ENCODE data around the gene HOXA13.

Gene HOXA13

GRCh38 chr7:27199849-27200760, at the start of gene HOXA13:
Gene HOXA13 (minus strand): TSS chr7:27200091. CDS start chr7:27200077, 14 bp downstream.
- Mint-ChIP-seq H3K9me3 (no peaks in the 10 kb centered on the region), H3K36me3 (peaks cover 2% of the 10 kb centered on the region), H3K27ac (peak within 1 kb of the TSS; percentile 74), H3K4me1 (peaks cover 21% of the 10 kb centered on the region), H3K4me3 (peak within 1 kb of the TSS; percentile 64), H3K27me3 (peaks cover 88% of the 10 kb centered on the region)
- no peak for DNase-seq
- CTCF ChIA-PET: no interaction called here

DNA sequence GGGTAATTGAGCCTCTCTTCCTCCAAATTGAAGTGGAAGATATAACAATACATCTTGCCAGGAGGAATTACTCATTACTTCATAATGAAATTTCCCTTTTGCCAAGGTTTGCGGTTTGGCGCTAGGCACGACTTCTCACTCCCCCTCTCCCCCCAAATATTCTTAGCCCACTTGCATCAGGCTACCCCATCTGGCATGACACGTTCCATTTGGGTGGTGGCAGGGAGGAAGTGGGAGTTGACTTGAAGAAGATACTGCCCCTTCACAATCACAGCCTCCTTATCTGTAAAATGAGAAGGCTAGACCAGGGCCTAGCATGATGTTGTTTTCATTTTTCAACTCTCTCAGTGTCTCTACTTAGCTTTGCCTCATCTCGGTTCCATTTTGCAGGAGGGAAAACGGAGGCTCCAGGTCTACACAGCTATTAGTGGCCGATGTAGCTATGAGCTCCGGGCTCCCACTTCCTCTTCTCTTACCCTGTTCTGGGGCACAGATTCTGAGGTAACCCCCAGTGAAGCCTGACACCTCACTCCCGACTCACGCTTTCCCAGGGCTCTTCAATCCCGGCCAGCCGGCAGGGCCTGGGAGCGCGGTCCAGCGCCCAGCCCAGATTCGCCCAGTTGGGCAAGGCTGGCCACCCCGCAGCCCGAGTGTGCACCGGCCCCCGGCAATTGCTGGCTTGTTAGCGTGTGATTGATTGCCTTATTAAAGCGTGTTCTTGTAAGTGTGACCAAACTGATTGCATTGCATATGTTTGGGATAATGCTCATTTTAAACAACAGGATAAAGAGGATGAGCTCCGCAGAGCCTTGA, 49.2 kb upstream of the HOXA13 start:
- Mint-ChIP-seq H3K9me3 (no peaks in the 10 kb centered on the region), H3K4me3 (no peak overlapping the region), H3K36me3 (peaks cover 4% of the 10 kb centered on the region), H3K27ac (no peak overlapping the region), H3K4me1 (peaks cover 2% of the 10 kb centered on the region), H3K27me3 (peaks cover 100% of the 10 kb centered on the region)
- no peak for DNase-seq
- CTCF ChIA-PET: no interaction called here

- Mint-ChIP-seq H3K4me3 (no peak overlapping the region), H3K4me1 (peaks cover 2% of the 10 kb centered on the region), H3K27ac (no peak overlapping the region), H3K9me3 (no peaks in the 10 kb centered on the region), H3K36me3 (peaks cover 4% of the 10 kb centered on the region), H3K27me3 (peaks cover 100% of the 10 kb centered on the region)
- CTCF ChIA-PET: no interaction called here
- no peak for DNase-seq
Observed at GRCh38 chr7:27248427-27248806, 48.5 kb upstream of the HOXA13 start.

DNA sequence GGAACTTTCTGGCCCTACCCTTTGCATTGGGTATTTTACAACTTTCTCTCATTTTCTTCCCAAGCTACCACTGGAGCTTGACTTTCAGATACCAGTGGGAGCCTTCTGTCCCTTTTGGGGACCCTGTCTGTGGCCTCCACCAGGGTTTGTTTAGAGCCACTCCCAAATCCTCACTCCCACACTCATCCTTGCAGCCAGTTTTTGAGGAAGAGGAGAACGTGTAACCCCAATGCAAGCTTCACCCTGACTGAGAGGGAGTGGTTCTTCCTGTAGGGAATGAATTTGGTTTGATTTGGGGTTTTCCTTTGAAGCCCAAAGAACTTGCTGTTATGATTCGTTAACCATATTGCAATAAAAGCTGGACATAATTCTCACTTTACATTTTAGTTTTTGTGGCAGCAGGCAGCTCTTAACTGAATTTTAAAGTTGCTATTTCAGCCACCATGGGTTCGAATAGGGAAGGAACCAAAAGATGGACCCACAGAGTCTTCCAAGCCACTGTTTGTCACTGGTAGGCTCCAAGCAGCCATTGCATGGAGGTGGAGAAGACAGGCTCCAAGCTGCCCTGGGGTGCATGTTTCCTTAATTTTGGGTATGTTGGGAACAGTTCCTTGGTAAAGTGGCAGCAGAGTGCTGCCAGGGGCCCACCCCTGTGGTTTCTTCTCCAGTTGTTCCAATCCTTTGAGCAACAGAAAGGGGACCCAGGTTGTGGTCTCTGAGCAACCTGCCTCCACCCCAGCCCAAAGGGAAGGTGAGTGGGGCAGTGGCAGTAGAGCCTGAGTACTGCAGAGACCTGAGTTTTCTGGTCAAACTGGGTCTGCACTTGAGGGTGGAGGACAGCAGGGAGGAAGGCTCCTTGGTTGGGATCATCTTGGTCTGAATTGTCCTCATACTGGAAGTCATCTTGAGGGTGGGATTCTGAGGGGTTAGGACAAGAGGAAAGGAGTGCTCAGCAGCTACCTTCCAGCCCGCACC, 47.8 kb upstream of the HOXA13 start:
- DNase-seq: no peak
- Mint-ChIP-seq H3K4me3 (no peak overlapping the region), H3K27me3 (peaks cover 100% of the 10 kb centered on the region), H3K27ac (no peak overlapping the region), H3K36me3 (peaks cover 4% of the 10 kb centered on the region), H3K4me1 (peaks cover 2% of the 10 kb centered on the region), H3K9me3 (no peaks in the 10 kb centered on the region)
- CTCF ChIA-PET: interaction anchor here (0.8 to 1.9 kb wide), 2 partner anchors 43 to 304 kb away, joined by 3 to 5 read pairs; no protein-coding TSS in a partner anchor

GRCh38 chr7:27247000-27247399, 47.1 kb upstream of the HOXA13 start:
- no peak overlapping the region for H3K4me3 Mint-ChIP-seq
- DNase-seq: no peak
- H3K36me3 Mint-ChIP-seq: peaks cover 4% of the 10 kb centered on the region
- H3K4me1 Mint-ChIP-seq: peaks cover 5% of the 10 kb centered on the region
- no peaks in the 10 kb centered on the region for H3K9me3 Mint-ChIP-seq
- CTCF ChIA-PET: interaction anchor here (1.9 kb wide), 1 partner anchor 43 kb away, joined by 5 read pairs; no protein-coding TSS in a partner anchor
- H3K27me3 Mint-ChIP-seq: peaks cover 100% of the 10 kb centered on the region
- no peak overlapping the region for H3K27ac Mint-ChIP-seq

DNA sequence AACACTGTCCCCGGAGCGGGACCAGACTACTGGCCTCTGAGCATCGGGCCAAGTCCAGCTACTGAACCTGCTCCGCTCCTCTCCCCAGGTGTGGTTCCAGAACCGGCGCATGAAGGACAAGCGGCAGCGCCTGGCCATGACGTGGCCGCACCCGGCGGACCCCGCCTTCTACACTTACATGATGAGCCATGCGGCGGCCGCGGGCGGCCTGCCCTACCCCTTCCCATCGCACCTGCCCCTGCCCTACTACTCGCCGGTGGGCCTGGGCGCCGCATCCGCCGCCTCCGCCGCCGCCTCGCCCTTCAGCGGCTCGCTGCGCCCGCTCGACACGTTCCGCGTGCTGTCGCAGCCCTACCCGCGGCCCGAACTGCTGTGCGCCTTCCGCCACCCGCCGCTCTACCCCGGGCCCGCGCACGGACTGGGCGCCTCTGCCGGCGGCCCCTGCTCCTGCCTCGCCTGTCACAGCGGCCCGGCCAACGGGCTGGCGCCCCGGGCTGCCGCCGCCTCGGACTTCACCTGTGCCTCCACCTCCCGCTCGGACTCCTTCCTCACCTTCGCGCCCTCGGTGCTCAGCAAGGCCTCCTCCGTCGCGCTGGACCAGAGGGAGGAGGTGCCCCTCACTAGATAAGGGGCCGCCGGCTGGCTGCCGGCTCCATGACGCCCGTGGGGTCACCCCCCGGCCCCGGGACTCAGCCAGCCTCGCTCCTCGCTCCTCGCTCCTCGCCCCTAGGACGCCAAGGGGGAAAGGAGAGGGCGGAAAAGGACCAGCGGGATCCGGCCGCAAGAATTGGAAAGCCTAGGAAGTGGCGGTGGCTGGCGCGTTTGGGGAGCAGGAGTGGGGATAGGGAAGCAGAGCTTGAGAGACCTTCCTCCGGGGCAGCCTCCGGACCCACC, 46.2 kb upstream of the HOXA13 start:
- H3K27ac Mint-ChIP-seq: no peak overlapping the region
- CTCF ChIA-PET: interaction anchor here (1.9 kb wide), 1 partner anchor 42 kb away, joined by 5 read pairs; no protein-coding TSS in a partner anchor
- peaks cover 3% of the 10 kb centered on the region for H3K4me1 Mint-ChIP-seq
- no peak for DNase-seq
- H3K27me3 Mint-ChIP-seq: peaks cover 100% of the 10 kb centered on the region
- H3K9me3 Mint-ChIP-seq: no peaks in the 10 kb centered on the region
- peaks cover 1% of the 10 kb centered on the region for H3K36me3 Mint-ChIP-seq
- H3K4me3 Mint-ChIP-seq: no peak overlapping the region

GRCh38 chr7:27245124-27245797, 45.4 kb upstream of the HOXA13 start:
- Mint-ChIP-seq H3K4me3 (no peak overlapping the region), H3K36me3 (no peaks in the 10 kb centered on the region), H3K27me3 (peaks cover 100% of the 10 kb centered on the region), H3K27ac (peak overlapping the region; percentile 33), H3K4me1 (peaks cover 3% of the 10 kb centered on the region), H3K9me3 (no peaks in the 10 kb centered on the region)
- no peak for DNase-seq
- CTCF ChIA-PET: no interaction called here

DNA sequence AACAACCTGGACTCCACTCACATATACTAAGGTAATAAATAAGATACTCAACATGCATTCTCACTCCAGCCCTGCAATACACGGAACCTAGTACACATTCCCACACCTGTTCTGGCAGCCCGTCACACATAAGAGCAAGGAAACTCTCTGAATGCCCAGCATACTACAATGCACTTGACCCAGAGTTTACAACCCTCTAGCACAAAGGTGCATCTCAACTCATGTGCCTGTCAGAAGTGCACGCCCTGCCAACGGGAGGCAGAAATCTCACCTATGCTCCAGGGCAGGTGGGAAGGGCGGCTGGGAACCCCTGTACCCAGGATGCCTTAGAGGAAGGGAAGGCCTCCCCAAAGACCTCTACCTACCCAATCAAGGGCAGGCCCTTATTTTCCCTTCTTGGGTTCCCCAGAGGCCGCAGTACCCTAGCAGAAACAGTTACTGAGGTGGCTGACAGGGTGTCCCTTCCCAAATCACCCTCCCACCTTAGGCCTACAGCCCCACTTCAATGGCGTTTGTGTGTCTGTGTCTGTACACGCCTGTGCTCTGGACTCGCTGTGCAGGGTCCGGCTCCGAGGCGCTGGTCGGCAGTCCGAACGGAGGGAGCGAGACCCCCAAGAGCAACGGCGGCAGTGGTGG, 44.7 kb upstream of the HOXA13 start:
- H3K36me3 Mint-ChIP-seq: no peaks in the 10 kb centered on the region
- H3K27me3 Mint-ChIP-seq: peaks cover 100% of the 10 kb centered on the region
- DNase-seq: no peak
- H3K9me3 Mint-ChIP-seq: no peaks in the 10 kb centered on the region
- H3K4me3 Mint-ChIP-seq: no peak overlapping the region
- peaks cover 3% of the 10 kb centered on the region for H3K4me1 Mint-ChIP-seq
- no peak overlapping the region for H3K27ac Mint-ChIP-seq
- CTCF ChIA-PET: no interaction called here

DNA sequence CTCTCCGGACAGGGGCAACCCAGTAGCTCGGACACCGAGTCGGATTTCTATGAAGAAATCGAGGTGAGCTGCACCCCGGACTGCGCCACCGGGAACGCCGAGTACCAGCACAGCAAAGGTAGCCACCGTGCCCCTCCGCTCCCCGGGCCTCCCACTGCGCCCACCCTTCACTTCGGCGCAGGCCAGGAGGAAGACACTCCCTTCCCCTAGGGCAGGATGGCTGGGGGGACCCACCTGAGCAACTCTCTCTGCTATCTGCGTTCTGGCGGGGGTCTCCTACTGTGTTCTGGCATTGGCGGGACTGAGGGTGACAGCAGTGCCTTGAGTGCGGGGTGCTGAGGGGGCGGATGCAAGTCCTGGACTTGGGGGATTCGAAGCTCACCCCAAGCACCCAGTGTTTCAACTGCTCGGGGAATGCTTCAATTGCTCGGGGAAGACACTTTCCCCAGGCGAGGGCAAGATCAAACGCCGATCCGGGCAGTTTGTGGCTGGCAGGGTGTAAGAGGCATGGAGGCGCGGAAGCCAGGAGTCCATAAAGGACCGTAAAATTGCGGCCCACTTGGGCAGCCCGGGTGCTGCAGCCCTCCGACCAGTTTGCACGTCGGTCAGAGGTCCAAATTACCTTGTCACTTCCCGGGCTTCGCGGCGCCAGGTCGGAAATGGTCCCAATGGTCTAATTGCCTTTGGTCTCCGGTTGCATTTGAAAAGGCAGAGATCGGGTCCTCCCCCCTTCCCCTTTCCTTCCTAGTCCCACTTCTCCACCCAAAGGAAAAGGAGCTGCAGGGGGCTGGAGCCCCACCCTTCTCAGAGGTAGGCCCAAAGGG, 43.7 kb upstream of the HOXA13 start:
- H3K36me3 Mint-ChIP-seq: no peaks in the 10 kb centered on the region
- CTCF ChIA-PET: interaction anchor here (1.3 kb wide), 1 partner anchor 48 kb away, joined by 5 read pairs; no protein-coding TSS in a partner anchor
- H3K27me3 Mint-ChIP-seq: peaks cover 100% of the 10 kb centered on the region
- H3K4me3 Mint-ChIP-seq: no peak overlapping the region
- peak overlapping the region; percentile 30 for H3K27ac Mint-ChIP-seq
- no peaks in the 10 kb centered on the region for H3K9me3 Mint-ChIP-seq
- no peak for DNase-seq
- H3K4me1 Mint-ChIP-seq: peaks cover 3% of the 10 kb centered on the region

DNA sequence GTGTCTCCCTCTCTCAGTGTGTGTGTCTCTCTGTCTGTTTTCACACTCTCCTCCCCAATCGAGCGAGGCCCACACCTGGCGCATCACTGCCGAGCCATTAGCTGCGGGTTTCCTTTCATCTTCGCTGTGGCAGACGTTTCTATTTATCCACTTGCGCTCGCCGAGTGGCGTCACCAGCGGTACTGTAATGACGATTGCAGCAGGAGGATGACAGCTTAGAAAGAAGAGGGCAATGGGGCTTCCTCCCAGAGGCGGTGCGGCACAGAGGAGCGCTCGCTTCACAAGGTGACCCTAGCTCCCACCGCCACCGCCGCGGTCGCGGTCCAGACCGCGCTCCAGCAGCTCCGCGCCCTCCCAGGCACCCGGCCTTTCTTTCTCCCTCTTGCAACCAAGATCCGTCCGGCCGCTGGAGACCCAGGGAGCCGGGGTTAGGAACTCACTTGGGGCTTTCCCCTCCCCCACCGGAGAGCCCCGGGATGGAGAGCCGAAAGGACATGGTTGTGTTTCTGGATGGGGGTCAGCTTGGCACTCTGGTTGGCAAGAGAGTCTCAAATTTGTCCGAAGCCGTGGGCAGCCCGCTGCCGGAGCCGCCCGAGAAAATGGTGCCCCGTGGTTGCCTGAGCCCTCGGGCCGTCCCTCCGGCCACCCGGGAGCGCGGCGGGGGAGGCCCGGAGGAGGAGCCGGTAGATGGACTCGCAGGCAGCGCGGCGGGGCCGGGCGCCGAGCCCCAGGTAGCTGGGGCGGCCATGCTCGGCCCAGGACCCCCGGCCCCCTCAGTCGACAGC, 42.9 kb upstream of the HOXA13 start, which contains the start of gene EVX1:
Gene EVX1, plus strand, starts transcription at position 248 of the 785 bp plus-strand sequence. Its CDS starts 229 bp downstream, at position 477.
- no peak for DNase-seq
- Mint-ChIP-seq H3K27me3 (peaks cover 100% of the 10 kb centered on the region), H3K36me3 (no peaks in the 10 kb centered on the region), H3K4me1 (peaks cover 3% of the 10 kb centered on the region), H3K9me3 (no peaks in the 10 kb centered on the region), H3K4me3 (peak within 1 kb of the TSS; percentile 22), H3K27ac (peak within 1 kb of the TSS; percentile 72)
- CTCF ChIA-PET: interaction anchor here (0.7 to 1.3 kb wide), 4 partner anchors 33 to 778 kb away, joined by 3 to 5 read pairs (median 4); no protein-coding TSS in a partner anchor

GRCh38 chr7:27242154-27242553, 42.3 kb upstream of the HOXA13 start:
- Mint-ChIP-seq H3K27me3 (peaks cover 100% of the 10 kb centered on the region), H3K9me3 (no peaks in the 10 kb centered on the region), H3K27ac (peak overlapping the region; percentile 72), H3K4me3 (peak overlapping the region; percentile 22), H3K4me1 (peaks cover 3% of the 10 kb centered on the region), H3K36me3 (no peaks in the 10 kb centered on the region)
- DNase-seq: no peak
- CTCF ChIA-PET: interaction anchor here (0.7 to 1.3 kb wide), 4 partner anchors 32 to 778 kb away, joined by 3 to 5 read pairs (median 4); no protein-coding TSS in a partner anchor
